AG04449 (cell line): ENCODE data around the gene WDR7.

Experiments
- CTCF ChIA-PET: fragments of 350-600 bp; formaldehyde crosslinking; extraction: SDS; loops from one replicate; lab custom pipeline; 2021; ENCODE audit warnings: antibody characterized with exemption; lab: Yijun Ruan, JAX
- POLR2A ChIA-PET: fragments of 400-600, 350-600 bp; formaldehyde crosslinking; extraction: SDS; loops from one replicate; lab custom pipeline; 2020; ENCODE audit warnings: antibody characterized with exemption, inconsistent platforms; lab: Yijun Ruan, JAX
- DNase-seq: peaks from one replicate; pipeline ENCODE4 v3.0.0-alpha.2; 2010; ENCODE audit warnings: low read depth, low spot score
- H3K4me3 ChIP-seq: 2 replicates; pipeline ENCODE4 v1.5.1; 2011; ENCODE audit warnings: low read depth, mild to moderate bottlenecking, control low read depth, low read length
- TF ChIP-seq, protein P1 (sequence below): IDR thresholded peaks from one replicate; pipeline ENCODE4 v1.5.1; 2011; ENCODE audit warnings: mild to moderate bottlenecking, moderate library complexity, low read length, control low read depth, inconsistent platforms; ENCODE audit not compliant: insufficient read depth; ENCODE audit errors: missing control alignments

WDR7 gene

DNA sequence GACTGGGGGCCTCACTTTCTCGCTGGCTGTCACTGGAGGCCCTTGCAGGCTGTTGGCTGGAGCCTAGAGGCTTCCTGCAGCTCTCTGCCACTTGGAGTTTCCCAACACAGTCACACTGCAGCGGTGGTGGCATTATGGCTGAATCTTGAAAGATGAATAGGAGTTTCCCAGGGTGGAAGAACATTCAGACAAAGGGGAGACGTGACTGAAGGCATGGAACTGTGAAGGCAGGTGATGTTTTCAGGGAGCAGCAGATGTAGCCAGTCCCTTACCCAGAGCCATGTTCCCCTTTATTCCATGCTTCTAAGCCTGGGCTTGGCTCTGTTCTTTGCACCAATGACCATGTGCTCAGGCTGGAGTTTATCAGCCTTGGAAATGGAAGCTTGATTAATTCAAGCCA lies 389.0 kb downstream of the WDR7 start:
- H3K4me3 ChIP-seq: no peak overlapping the region
- TF ChIP-seq, protein P1, sequence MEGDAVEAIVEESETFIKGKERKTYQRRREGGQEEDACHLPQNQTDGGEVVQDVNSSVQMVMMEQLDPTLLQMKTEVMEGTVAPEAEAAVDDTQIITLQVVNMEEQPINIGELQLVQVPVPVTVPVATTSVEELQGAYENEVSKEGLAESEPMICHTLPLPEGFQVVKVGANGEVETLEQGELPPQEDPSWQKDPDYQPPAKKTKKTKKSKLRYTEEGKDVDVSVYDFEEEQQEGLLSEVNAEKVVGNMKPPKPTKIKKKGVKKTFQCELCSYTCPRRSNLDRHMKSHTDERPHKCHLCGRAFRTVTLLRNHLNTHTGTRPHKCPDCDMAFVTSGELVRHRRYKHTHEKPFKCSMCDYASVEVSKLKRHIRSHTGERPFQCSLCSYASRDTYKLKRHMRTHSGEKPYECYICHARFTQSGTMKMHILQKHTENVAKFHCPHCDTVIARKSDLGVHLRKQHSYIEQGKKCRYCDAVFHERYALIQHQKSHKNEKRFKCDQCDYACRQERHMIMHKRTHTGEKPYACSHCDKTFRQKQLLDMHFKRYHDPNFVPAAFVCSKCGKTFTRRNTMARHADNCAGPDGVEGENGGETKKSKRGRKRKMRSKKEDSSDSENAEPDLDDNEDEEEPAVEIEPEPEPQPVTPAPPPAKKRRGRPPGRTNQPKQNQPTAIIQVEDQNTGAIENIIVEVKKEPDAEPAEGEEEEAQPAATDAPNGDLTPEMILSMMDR: no peak
- no peak for DNase-seq
- CTCF ChIA-PET: no interaction called here
- POLR2A ChIA-PET: no interaction called here

DNA sequence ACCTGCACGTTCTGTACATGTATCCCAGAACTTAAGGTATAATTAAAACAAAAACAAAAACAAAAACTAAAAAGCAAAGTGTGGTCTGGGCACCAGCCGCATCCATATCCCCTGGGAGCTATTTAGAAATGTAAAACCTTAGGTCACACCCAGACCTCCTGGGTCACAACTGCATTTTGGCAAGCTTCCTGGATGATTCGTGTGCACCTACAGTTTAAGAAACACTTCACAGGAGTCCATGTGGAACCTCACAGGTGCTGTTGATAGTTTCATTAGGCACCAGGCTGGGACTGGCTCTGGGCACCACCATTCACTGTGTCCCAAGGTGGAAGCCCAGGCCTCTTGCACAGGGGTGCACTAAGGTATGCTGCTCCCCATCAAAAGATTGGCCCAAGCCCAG lies 392.1 kb downstream of the WDR7 start:
- CTCF ChIA-PET: no interaction called here
- H3K4me3 ChIP-seq: no peak overlapping the region
- no peak for DNase-seq
- TF ChIP-seq, protein P1: no peak
- POLR2A ChIA-PET: no interaction called here

DNA sequence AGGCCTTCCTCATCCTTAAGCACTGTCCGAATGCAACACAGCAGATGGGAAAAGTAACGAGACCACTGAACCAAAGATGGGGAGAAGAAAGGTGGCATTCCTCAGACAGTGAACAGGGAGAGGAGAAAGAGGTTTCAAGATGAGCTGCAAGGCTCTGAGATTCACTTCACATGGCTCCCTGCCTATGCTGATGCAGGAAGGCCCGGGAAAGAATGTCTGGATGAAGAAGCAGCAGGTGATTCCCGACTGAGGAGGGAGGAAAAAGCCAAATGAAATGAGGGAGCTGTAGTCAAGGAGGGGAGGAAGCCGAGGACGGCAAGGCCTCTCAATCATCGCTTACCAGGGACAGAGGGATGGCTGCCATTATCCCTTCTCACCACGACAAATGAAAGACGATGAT lies 397.2 kb downstream of the WDR7 start:
- CTCF ChIA-PET: no interaction called here
- DNase-seq: no peak
- no peak overlapping the region for H3K4me3 ChIP-seq
- TF ChIP-seq, protein P1: no peak
- POLR2A ChIA-PET: no interaction called here

DNA sequence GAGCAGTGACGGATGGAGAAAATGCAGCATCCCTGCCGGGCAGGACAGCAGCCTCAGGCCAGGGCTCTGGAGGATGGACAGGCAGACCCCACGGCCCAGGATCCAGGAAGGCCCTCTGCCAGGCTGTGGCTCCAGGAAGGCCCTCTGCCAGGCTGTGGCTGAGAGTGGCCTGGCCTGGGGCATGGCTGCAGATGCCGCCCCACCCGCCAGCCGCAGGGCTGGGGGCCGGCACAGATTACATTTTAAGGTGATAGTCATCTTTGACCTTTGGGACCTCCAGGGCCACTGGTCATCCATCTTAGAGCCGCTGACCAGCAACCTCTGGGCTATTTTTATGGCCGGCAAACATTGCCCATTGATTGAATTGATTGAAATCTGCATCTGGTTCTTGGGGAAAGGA lies 397.7 kb downstream of the WDR7 start:
- ChIA-PET POLR2A (no interaction called here), CTCF (no interaction called here)
- H3K4me3 ChIP-seq: no peak overlapping the region
- TF ChIP-seq, protein P1: no peak
- no peak for DNase-seq

DNA sequence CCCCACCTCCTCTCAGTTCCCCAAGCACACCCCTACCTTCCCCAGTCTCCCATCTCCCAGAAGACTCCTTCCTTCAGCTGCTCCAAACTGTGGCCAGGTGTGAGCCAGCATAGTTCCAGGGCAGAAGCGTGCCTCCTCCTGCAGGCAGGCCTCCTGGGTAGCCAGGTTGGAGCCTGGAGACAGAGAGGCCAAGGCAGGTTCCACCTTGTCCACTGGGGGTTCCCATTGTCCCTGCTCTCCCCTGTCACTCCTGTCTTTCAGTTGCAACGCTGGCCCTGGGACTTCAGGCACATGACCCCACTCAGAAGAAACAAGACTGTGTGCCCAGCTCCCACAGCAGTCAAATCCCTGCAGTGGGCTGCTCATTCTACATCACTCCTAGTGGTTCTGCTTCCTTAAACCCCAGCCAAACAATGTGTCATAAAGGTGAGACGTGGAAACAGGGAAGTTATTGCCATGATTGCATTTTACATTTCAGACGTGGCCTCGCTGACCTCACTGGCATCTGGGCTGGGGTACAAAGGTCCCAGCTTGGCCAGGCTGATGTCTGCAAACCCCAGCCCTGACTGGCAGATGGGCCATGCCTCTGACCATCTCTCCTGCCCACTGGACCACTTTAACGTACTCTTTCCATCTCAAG lies 399.3 kb downstream of the WDR7 start:
- H3K4me3 ChIP-seq: no peak overlapping the region
- CTCF ChIA-PET: no interaction called here
- no peak for DNase-seq
- TF ChIP-seq, protein P1: no peak
- POLR2A ChIA-PET: no interaction called here

DNA sequence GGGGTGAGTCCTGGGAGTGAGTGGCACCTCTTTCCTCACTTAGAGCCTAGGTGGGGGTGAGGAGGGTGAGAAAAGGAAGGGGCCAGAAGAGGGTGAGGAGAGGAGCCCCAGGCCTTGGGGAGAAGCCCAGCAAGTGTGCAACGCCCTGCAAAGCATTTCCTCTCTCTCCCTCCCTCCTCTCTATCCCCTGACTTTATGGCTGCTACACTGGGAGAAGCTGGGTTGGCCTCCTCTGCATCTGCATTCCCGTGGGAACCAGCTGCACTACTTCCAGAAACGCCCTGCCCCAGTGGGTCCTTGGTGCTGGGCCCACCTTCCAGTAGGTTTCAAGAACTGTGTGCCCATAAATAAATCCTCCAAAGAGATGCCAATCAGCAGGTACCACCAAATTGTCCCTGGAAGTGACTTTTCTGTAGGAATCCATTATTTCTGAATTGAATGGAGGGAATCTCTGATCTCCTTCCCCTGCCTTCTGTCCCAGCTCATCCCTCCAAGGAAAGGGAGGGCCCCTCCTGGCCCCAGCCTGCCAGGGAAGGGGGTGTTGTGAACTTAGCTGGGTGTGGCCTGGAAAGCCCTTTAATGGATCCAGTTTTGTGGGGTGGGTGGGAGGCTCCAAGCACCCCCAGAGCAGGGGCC lies 400.0 kb downstream of the WDR7 start:
- H3K4me3 ChIP-seq: no peak overlapping the region
- CTCF ChIA-PET: no interaction called here
- POLR2A ChIA-PET: no interaction called here
- DNase-seq: no peak
- TF ChIP-seq, protein P1: no peak
